ENCODE data around the gene S100A7A.
A peak's percentile ranks its signal among the peaks of the same experiment; 100 is the strongest.
"Not testable (repeated sequence)": the region's sequence is repeated elsewhere in the genome, so short reads cannot be mapped to it uniquely, and the experiment has no call there.

Gene S100A7A

GRCh38 chr1:153395776-153396175, 20.5 kb upstream of the S100A7A start:
- DNase-seq: no peak

- no peak for DNase-seq
Measured at GRCh38 chr1:153396461-153396860, 19.9 kb upstream of the S100A7A start.

GRCh38 chr1:153397051-153397923, 19.0 kb upstream of the S100A7A start:
- DNase-seq: peak; percentile 94

- no peak for DNase-seq
Measured at GRCh38 chr1:153397924-153398651, 18.2 kb upstream of the S100A7A start.

GRCh38 chr1:153399401-153400055, 16.8 kb upstream of the S100A7A start:
- DNase-seq: no peak

- peak; percentile 25 for DNase-seq
Measured at GRCh38 chr1:153400244-153400643, 16.1 kb upstream of the S100A7A start.

GRCh38 chr1:153401461-153401860, 14.9 kb upstream of the S100A7A start:
- DNase-seq: no peak

GRCh38 chr1:153402226-153402625, 14.1 kb upstream of the S100A7A start:
- no peak for DNase-seq

- DNase-seq: no peak
Measured at GRCh38 chr1:153403421-153404085, 12.8 kb upstream of the S100A7A start.

- DNase-seq: no peak
Measured at GRCh38 chr1:153404086-153404635, 12.2 kb upstream of the S100A7A start.

- DNase-seq: no peak
Measured at GRCh38 chr1:153404768-153405167, 11.6 kb upstream of the S100A7A start.

- DNase-seq: not testable (repeated sequence)
Measured at GRCh38 chr1:153405825-153406599, 10.3 kb upstream of the S100A7A start.

GRCh38 chr1:153407274-153407673, 9.0 kb upstream of the S100A7A start:
- DNase-seq: not testable (repeated sequence)

- not testable (repeated sequence) for DNase-seq
Measured at GRCh38 chr1:153413961-153414360, 2.4 kb upstream of the S100A7A start.

GRCh38 chr1:153417136-153417888, 992 bp downstream of the S100A7A start:
- no peak for DNase-seq

- not testable (repeated sequence) for DNase-seq
Measured at GRCh38 chr1:153418758-153419435, 2.6 kb downstream of the S100A7A start.

- not testable (repeated sequence) for DNase-seq
Measured at GRCh38 chr1:153419436-153419793, 3.1 kb downstream of the S100A7A start.

GRCh38 chr1:153420306-153420705, 4.0 kb downstream of the S100A7A start:
- DNase-seq: no peak

GRCh38 chr1:153422450-153423068, 6.2 kb downstream of the S100A7A start:
- no peak for DNase-seq

GRCh38 chr1:153426809-153427208, 10.5 kb downstream of the S100A7A start:
- DNase-seq: no peak

Measured in NCI-H1694 (cell line).